ENCODE results near the gene EDDM3A. TPM values are rescaled to one million over a fixed set of nuclear protein-coding genes. Genes with fewer than 3 reads are reported as not detected.

Gene EDDM3A
- total and polyA plus RNA-seq, 2 experiments from 2014 or later: not detected

DNA sequence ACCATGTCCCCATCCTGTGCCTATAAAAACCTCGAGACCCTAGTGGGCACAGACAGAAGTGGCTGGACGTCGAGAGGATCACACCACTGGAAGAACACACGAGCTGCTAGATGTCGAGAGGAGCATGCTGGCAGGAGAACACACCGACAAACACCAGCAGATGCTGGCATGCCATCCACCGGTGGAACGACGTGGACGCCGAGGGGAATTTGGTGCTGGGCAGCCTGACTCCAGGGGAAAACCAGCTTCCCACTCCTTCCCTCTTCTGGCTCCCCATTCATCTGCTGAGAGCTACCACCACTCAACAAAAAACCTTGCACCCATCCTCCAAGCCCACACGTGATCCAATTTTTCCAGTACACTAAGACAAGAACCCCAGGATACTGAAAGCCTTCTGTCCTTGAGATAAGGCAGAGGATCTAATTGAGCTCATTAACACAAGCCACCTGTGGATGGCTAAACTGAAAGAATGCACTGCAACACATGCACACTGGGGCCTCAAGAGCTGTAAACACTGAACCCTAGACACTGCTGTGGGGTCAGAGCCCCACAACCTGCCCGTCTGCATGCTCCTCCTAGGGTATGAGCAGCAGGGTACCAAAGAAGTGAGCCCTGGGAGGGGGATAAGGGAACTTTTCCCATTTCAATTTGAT lies 44.9 kb downstream of the EDDM3A start:
- TF ChIP-seq EZH2 (IDR thresholded peaks at IDR 0.05; ENCODE audit: borderline replicate concordance): no peak
- TF ChIP-seq, protein P1, sequence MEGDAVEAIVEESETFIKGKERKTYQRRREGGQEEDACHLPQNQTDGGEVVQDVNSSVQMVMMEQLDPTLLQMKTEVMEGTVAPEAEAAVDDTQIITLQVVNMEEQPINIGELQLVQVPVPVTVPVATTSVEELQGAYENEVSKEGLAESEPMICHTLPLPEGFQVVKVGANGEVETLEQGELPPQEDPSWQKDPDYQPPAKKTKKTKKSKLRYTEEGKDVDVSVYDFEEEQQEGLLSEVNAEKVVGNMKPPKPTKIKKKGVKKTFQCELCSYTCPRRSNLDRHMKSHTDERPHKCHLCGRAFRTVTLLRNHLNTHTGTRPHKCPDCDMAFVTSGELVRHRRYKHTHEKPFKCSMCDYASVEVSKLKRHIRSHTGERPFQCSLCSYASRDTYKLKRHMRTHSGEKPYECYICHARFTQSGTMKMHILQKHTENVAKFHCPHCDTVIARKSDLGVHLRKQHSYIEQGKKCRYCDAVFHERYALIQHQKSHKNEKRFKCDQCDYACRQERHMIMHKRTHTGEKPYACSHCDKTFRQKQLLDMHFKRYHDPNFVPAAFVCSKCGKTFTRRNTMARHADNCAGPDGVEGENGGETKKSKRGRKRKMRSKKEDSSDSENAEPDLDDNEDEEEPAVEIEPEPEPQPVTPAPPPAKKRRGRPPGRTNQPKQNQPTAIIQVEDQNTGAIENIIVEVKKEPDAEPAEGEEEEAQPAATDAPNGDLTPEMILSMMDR (IDR thresholded peaks at IDR 0.05; ENCODE audit: poor library complexity): no peak
- no peak for TF ChIP-seq EZH2phosphoT487 (IDR thresholded peaks at IDR 0.05; ENCODE audit: low read depth, severe bottlenecking, unreplicated experiment)
- no peaks in the 10 kb centered on the region for H3K9me3 ChIP-seq (ENCODE audit: low read depth)
- WGBS (ENCODE audit: low lambda C conversion rate, missing lambda C conversion rate): 87% methylated on average over 13 of the region's 13 CpGs
- H3K4me1 ChIP-seq (ENCODE audit: insufficient read depth): no peaks in the 10 kb centered on the region
- no peak overlapping the region for H3K27ac ChIP-seq
- H4K20me1 ChIP-seq (ENCODE audit: insufficient read depth, poor library complexity, severe bottlenecking): no peaks in the 10 kb centered on the region
- H2AFZ ChIP-seq: no peak overlapping the region
- no peaks in the 10 kb centered on the region for H3K27me3 ChIP-seq
- DNase-seq (ENCODE audit: low spot score): no peak
- no peaks in the 10 kb centered on the region for H3K79me2 ChIP-seq
- H3K4me2 ChIP-seq: no peak overlapping the region
- no peak overlapping the region for H3K4me3 ChIP-seq
- H3K9me2 ChIP-seq (replicated peaks; ENCODE audit: insufficient read depth): no peaks in the 10 kb centered on the region
- no peaks in the 10 kb centered on the region for H3K36me3 ChIP-seq (replicated peaks; ENCODE audit: insufficient read depth, low read depth)

DNA sequence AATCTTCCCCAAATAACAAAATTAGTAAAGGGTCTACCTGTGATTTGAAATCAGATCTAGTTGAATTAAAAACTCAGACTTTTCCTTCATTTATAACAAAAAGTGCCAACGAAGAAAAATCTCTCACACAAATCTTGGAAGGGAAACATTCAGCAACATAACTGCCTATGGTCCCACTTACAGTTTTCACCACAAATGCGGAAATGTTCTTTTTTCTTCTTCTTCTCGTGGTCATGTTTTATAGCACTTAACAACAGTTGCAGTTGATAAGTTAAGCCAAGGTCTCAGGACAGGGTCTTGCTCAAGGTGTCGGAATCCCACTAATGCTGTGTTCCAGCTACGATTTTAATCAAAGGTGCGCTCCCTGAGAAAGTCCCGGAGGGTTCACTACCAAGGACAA lies 45.5 kb downstream of the EDDM3A start:
- Histone ChIP-seq H3K9me3 (ENCODE audit: low read depth) (no peaks in the 10 kb centered on the region), H4K20me1 (ENCODE audit: insufficient read depth, poor library complexity, severe bottlenecking) (no peaks in the 10 kb centered on the region), H3K9me2 (replicated peaks; ENCODE audit: insufficient read depth) (no peaks in the 10 kb centered on the region), H3K36me3 (replicated peaks; ENCODE audit: insufficient read depth, low read depth) (no peaks in the 10 kb centered on the region), H3K4me3 (no peak overlapping the region), H3K27ac (no peak overlapping the region), H3K27me3 (no peaks in the 10 kb centered on the region), H3K4me1 (ENCODE audit: insufficient read depth) (no peaks in the 10 kb centered on the region), H2AFZ (no peak overlapping the region), H3K4me2 (no peak overlapping the region), H3K79me2 (no peaks in the 10 kb centered on the region)
- DNase-seq (ENCODE audit: low spot score): no peak
- 49% methylated on average over 7 of the region's 7 CpGs for WGBS (ENCODE audit: low lambda C conversion rate, missing lambda C conversion rate)
- TF ChIP-seq EZH2phosphoT487 (IDR thresholded peaks at IDR 0.05; ENCODE audit: low read depth, severe bottlenecking, unreplicated experiment) (no peak), EZH2 (IDR thresholded peaks at IDR 0.05; ENCODE audit: borderline replicate concordance) (no peak)
- TF ChIP-seq, protein P1 (IDR thresholded peaks at IDR 0.05; ENCODE audit: poor library complexity): no peak

DNA sequence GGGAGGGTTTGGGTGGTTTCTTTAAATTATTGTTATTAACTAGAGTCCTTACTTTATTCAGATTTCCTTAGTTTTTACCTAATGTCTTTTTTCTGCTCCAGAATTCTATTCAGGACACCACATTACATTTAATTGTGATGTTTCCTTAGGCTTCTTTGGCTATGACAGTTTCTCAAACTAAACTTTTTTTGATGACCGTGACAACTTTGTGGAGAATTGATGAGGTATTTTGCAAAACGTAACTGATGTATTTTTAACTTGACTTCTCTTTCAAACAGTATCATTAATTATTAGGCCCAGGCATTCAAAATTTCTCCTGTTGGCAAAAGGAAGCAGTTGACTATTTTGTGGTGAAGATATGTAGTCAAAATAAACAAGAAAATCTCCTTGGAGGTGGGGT lies 45.9 kb downstream of the EDDM3A start:
- Histone ChIP-seq H3K4me3 (no peak overlapping the region), H3K27ac (no peak overlapping the region)
- DNase-seq (ENCODE audit: low spot score): no peak

More for the DNA sequence above, 45.9 kb downstream of the EDDM3A start:
- Histone ChIP-seq H3K9me2 (replicated peaks; ENCODE audit: insufficient read depth) (no peaks in the 10 kb centered on the region), H3K4me1 (ENCODE audit: insufficient read depth) (no peaks in the 10 kb centered on the region), H3K27me3 (no peaks in the 10 kb centered on the region), H3K4me2 (no peak overlapping the region), H2AFZ (no peak overlapping the region), H3K79me2 (no peaks in the 10 kb centered on the region), H3K9me3 (ENCODE audit: low read depth) (no peaks in the 10 kb centered on the region), H3K36me3 (replicated peaks; ENCODE audit: insufficient read depth, low read depth) (no peaks in the 10 kb centered on the region), H4K20me1 (ENCODE audit: insufficient read depth, poor library complexity, severe bottlenecking) (no peaks in the 10 kb centered on the region)
- WGBS (ENCODE audit: low lambda C conversion rate, missing lambda C conversion rate): 78% methylated on average over 2 of the region's 2 CpGs
- TF ChIP-seq, protein P1 (IDR thresholded peaks at IDR 0.05; ENCODE audit: poor library complexity): no peak
- no peak for TF ChIP-seq EZH2phosphoT487 (IDR thresholded peaks at IDR 0.05; ENCODE audit: low read depth, severe bottlenecking, unreplicated experiment)
- TF ChIP-seq EZH2 (IDR thresholded peaks at IDR 0.05; ENCODE audit: borderline replicate concordance): no peak

All from hepatocyte (in vitro differentiated cells).